Glutamatergic neuron (in vitro differentiated cells): ENCODE measurements around the gene TRPM3. TPM values are rescaled to one million over a fixed set of nuclear protein-coding genes. Genes with fewer than 3 reads are reported as not detected.

Experiments
- DNase-seq: peaks from one replicate; pipeline ENCODE4 v3.0.0; 2022
- H3K27ac Mint-ChIP-seq: one replicate; pipeline ENCODE4 v1.8.0; 2020; ENCODE audit warnings: mild to moderate bottlenecking, mixed read lengths, inconsistent platforms; ENCODE audit not compliant: unreplicated experiment
- H3K27me3 Mint-ChIP-seq: one replicate; pipeline ENCODE4 v1.8.0; 2020; ENCODE audit warnings: mild to moderate bottlenecking, moderate library complexity, mixed read lengths, inconsistent platforms; ENCODE audit not compliant: unreplicated experiment
- H3K36me3 Mint-ChIP-seq: one replicate; pipeline ENCODE4 v1.8.0; 2020; ENCODE audit warnings: mild to moderate bottlenecking, mixed read lengths, inconsistent platforms; ENCODE audit not compliant: unreplicated experiment
- H3K4me1 Mint-ChIP-seq: one replicate; pipeline ENCODE4 v1.8.0; 2020; ENCODE audit warnings: mild to moderate bottlenecking, low read depth, mixed read lengths, inconsistent platforms; ENCODE audit not compliant: unreplicated experiment
- H3K4me3 Mint-ChIP-seq: one replicate; pipeline ENCODE4 v1.8.0; 2020; ENCODE audit warnings: mild to moderate bottlenecking, mixed read lengths, inconsistent platforms; ENCODE audit not compliant: unreplicated experiment
- H3K9me3 Mint-ChIP-seq: one replicate; pipeline ENCODE4 v1.8.0; 2020; ENCODE audit warnings: mild to moderate bottlenecking, moderate library complexity, mixed read lengths, inconsistent platforms; ENCODE audit not compliant: unreplicated experiment
- CTCF ChIP-seq: fragments of 200-600 bp; sonication (generic); IDR thresholded peaks from one replicate; pipeline ENCODE4 v1.5.0; 2021; ENCODE audit not compliant: partially characterized antibody, unreplicated experiment
- total RNA-seq: library from RNA; stranded (reverse); fragmentation: NEBNext Ultra II Directional; extraction: Animal tissue kit (Norgen Biotek cat#: 25700); gene quantifications from one replicate; pipeline ENCODE4 v1.2.1, GENCODE V29; 2021; ENCODE audit not compliant: unreplicated experiment

Gene TRPM3
- total RNA-seq, 1 donor from 2014 or later, result 3.3 TPM

GRCh38 chr9:70488098-70488792, 633.2 kb downstream of the TRPM3 start:
- no peak for DNase-seq
- no peak for TF ChIP-seq CTCF
- no peaks in the 10 kb centered on the region for H3K9me3 Mint-ChIP-seq
- H3K36me3 Mint-ChIP-seq, result no peaks in the 10 kb centered on the region
- peaks cover 6% of the 10 kb centered on the region for H3K4me1 Mint-ChIP-seq
- no peak overlapping the region for H3K4me3 Mint-ChIP-seq
- H3K27ac Mint-ChIP-seq, result no peak overlapping the region
- H3K27me3 Mint-ChIP-seq, result peaks cover 1% of the 10 kb centered on the region

GRCh38 chr9:70486127-70486526, 635.3 kb downstream of the TRPM3 start:
- H3K27me3 Mint-ChIP-seq, result peaks cover 3% of the 10 kb centered on the region
- peaks cover under 1% of the 10 kb centered on the region for H3K4me1 Mint-ChIP-seq
- H3K4me3 Mint-ChIP-seq, result no peak overlapping the region
- no peak for TF ChIP-seq CTCF
- no peaks in the 10 kb centered on the region for H3K36me3 Mint-ChIP-seq
- H3K27ac Mint-ChIP-seq, result no peak overlapping the region
- no peak for DNase-seq
- no peaks in the 10 kb centered on the region for H3K9me3 Mint-ChIP-seq

GRCh38 chr9:70485273-70485858, 636.1 kb downstream of the TRPM3 start:
- TF ChIP-seq CTCF, result no peak
- Mint-ChIP-seq H3K4me1 (no peaks in the 10 kb centered on the region), H3K9me3 (no peaks in the 10 kb centered on the region), H3K4me3 (no peak overlapping the region), H3K27ac (no peak overlapping the region), H3K27me3 (peaks cover 3% of the 10 kb centered on the region), H3K36me3 (no peaks in the 10 kb centered on the region)
- no peak for DNase-seq

- Mint-ChIP-seq H3K27ac (no peak overlapping the region), H3K4me1 (peaks cover 4% of the 10 kb centered on the region), H3K9me3 (no peaks in the 10 kb centered on the region), H3K4me3 (no peak overlapping the region), H3K27me3 (peaks cover 3% of the 10 kb centered on the region), H3K36me3 (no peaks in the 10 kb centered on the region)
- no peak for DNase-seq
- TF ChIP-seq CTCF, result peak; percentile 74
Observed at GRCh38 chr9:70484232-70485130, 636.9 kb downstream of the TRPM3 start.
